ENCODE measurements around the gene CHPF. TPM values are rescaled to one million over a fixed set of nuclear protein-coding genes. Genes with fewer than 3 reads are reported as not detected.

Gene CHPF
- total RNA-seq, 4 donors from 2014 or later, result 7.8 to 41.6 (median 24.7) TPM

DNA sequence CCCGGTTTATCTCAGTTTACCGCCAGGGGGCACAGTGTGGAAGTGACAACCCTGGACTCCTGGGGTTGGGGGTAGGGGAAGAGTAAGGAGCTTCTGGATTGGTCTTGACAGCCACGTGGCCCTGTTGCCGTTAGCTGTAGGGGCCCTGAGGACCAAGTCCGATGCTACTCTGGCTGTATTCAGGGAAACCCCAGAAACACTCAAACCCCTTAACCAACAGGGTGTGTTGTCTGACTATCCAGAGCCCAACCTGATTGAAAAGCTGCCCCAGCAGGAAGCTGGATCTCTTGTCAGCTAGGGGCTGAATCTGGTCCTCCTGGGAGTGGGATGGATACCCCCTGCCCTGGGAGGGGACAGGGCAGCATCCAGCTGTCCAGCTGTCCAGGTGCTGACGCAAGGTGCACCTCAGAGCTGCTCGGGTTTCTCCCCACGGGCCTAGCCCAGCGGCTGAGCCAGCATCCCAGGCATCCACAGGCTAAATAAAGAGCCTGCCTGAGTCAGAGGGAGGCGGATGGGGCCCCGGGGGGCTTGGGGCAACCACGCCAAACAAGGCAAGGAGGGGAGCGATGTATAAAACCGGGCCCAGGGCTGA is 48.0 kb downstream of the CHPF start:
- TF ChIP-seq, protein P1, sequence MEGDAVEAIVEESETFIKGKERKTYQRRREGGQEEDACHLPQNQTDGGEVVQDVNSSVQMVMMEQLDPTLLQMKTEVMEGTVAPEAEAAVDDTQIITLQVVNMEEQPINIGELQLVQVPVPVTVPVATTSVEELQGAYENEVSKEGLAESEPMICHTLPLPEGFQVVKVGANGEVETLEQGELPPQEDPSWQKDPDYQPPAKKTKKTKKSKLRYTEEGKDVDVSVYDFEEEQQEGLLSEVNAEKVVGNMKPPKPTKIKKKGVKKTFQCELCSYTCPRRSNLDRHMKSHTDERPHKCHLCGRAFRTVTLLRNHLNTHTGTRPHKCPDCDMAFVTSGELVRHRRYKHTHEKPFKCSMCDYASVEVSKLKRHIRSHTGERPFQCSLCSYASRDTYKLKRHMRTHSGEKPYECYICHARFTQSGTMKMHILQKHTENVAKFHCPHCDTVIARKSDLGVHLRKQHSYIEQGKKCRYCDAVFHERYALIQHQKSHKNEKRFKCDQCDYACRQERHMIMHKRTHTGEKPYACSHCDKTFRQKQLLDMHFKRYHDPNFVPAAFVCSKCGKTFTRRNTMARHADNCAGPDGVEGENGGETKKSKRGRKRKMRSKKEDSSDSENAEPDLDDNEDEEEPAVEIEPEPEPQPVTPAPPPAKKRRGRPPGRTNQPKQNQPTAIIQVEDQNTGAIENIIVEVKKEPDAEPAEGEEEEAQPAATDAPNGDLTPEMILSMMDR (IDR thresholded peaks at IDR 0.05; ENCODE audit: low read depth), result no peak

DNA sequence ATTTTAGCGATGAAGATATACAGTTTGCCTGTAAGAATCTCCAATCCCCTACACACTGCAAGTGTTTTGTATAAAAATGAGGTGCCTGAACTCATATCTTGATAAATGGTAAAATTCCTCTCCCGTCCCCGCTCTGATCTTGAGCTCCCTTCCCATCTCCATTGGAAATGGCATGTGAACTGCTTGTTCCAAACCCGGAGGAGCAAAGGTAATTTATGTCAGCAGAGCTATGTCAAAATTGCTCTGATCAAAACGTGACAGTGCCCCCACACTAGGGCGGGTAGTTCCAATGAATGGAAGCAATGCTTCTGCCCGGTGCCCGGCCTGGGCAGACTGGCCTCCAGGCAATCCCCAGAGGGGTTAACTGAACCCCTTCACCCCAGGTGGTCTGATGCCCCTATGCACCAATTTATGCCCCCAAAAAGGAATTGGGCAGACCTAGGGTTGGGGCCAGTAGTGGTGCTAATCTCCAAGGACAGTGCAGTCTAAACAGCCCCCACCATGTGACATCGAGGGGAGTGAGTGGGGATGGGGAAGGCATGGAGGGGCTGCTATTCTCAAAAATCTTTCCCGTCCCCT is 48.6 kb downstream of the CHPF start:
- TF ChIP-seq, protein P1 (IDR thresholded peaks at IDR 0.05; ENCODE audit: low read depth), result no peak

DNA sequence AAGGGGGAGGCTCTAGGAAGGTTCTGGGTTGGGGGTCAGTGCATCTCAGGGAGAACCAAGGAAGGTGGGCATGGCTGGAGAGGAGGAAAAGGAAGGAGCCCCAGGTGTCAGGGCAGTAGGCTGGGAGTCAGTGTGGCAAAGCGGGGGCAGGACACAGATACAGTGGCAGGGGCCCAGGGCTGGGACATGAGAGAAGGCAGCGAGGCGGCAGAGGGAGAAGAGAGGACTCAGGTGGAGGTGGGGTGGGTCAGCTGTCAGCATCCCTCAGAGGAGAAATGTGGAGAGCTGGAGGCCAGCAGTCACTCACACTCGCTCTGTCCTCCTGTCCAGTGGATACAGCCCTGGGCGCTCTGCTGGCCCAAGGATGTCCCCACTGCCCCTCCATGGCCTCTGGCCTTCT is 50.5 kb downstream of the CHPF start:
- TF ChIP-seq, protein P1 (IDR thresholded peaks at IDR 0.05; ENCODE audit: low read depth), result no peak

DNA sequence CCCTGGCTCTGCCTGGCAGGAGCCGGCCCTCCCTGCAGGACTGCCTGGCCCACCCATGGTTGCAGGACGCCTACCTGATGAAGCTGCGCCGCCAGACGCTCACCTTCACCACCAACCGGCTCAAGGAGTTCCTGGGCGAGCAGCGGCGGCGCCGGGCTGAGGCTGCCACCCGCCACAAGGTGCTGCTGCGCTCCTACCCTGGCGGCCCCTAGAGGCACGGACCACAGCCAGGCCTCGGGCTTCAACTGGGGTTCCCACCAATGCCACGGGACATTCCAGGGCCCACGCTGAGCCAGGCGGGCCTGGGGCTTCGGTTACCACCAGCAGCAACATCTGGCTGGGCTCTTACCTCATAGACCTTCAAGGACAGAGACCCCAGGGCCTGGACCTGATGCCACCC is 51.0 kb downstream of the CHPF start:
- TF ChIP-seq, protein P1 (IDR thresholded peaks at IDR 0.05; ENCODE audit: low read depth), result no peak

DNA sequence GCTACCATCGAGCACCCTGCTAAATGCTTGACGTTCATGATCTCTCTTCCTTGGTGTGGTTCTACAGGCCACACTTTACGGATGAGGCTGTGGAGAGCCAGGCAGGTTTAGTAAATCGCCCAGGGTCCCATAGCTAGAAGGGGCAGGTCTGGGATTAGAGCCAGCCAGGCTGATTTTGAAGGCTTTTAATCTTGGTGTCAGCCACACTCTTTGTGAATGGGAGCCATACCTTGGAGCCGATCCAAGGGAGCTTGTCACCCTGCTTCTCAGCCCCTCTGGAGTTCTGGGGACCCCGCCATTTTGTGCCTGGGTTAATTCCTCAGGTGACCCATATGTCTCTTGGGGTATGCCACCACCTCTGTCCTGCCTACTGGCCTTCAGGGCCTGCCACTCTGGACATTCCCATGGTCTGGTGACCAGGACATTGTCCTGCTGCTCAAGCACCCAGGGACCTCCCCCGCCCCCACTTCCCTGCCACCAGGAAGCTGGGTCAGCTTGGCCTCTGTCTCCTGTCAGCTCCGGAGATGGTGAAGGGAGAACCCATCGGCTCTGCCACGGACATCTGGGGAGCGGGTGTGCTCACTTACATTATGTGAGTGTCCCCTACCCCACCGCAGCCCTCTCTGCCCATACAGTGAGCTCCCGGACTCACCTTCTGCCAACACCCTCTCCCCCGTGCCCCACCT is 52.2 kb downstream of the CHPF start:
- TF ChIP-seq, protein P1 (IDR thresholded peaks at IDR 0.05; ENCODE audit: low read depth), result no peak

DNA sequence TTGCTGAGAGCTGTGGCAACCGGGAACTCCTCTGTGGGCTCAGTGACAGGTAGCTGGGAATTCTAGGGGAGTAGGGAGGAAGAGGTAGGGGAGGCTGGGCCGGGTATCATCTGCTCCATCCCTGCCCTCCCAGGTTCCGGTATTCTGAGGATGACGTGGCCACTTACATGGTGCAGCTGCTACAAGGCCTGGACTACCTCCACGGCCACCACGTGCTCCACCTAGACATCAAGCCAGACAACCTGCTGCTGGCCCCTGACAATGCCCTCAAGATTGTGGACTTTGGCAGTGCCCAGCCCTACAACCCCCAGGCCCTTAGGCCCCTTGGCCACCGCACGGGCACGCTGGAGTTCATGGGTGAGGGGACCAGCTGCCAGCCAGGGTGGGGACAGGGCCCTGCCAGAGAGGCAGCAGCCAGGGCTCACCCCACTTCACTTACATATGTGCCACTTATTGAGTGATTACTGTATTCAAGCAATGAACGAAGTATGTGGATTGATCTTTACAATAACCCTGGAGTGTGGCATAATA is 52.9 kb downstream of the CHPF start:
- TF ChIP-seq, protein P1 (IDR thresholded peaks at IDR 0.05; ENCODE audit: low read depth), result no peak

DNA sequence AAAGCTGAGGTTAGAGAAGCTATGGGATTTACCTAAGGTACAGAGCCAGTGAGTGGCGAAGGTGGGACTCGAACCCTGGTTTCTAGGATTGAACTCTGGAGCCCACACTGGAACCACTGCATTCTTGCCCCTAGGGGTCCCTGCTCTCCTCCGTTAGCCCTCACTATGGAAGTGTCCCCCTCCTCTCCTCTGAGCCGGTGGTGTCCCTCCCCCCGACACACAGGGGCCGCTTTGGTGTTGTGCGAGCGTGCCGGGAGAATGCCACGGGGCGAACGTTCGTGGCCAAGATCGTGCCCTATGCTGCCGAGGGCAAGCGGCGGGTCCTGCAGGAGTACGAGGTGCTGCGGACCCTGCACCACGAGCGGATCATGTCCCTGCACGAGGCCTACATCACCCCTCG is 53.4 kb downstream of the CHPF start:
- TF ChIP-seq, protein P1 (IDR thresholded peaks at IDR 0.05; ENCODE audit: low read depth), result no peak
